ENCODE results near the gene ADAMTSL3. TPM values are rescaled to one million over a fixed set of nuclear protein-coding genes. Genes with fewer than 3 reads are reported as not detected.
A peak's percentile ranks its signal among the peaks of the same experiment; 100 is the strongest.

ADAMTSL3 gene
- total RNA-seq, 1 donor, result under 0.01 TPM

GRCh38 chr15:83769411-83769999 is 115.6 kb downstream of the ADAMTSL3 start:
- no peak for DNase-seq (ENCODE audit: low read depth)
- no peak for TF ChIP-seq CTCF (IDR thresholded peaks at IDR 0.05; ENCODE audit: insufficient read depth, low read depth, low read length)
- H3K4me3 ChIP-seq (ENCODE audit: low read depth, low read length), result no peak overlapping the region

- no peak for TF ChIP-seq CTCF (IDR thresholded peaks at IDR 0.05; ENCODE audit: insufficient read depth, low read depth, low read length)
- DNase-seq (ENCODE audit: low read depth), result peak; percentile 12
Measured at GRCh38 chr15:83775738-83776137, 121.8 kb downstream of the ADAMTSL3 start.

GRCh38 chr15:83776986-83777385 is 123.1 kb downstream of the ADAMTSL3 start:
- TF ChIP-seq CTCF (IDR thresholded peaks at IDR 0.05; ENCODE audit: insufficient read depth, low read depth, low read length), result no peak
- DNase-seq (ENCODE audit: low read depth), result no peak
- no peak overlapping the region for H3K4me3 ChIP-seq (ENCODE audit: low read depth, low read length)

More at GRCh38 chr15:83775738-83776137, 121.8 kb downstream of the ADAMTSL3 start:
- no peak overlapping the region for H3K4me3 ChIP-seq (ENCODE audit: low read depth, low read length)

GRCh38 chr15:83783227-83783626 is 129.3 kb downstream of the ADAMTSL3 start:
- DNase-seq (ENCODE audit: low read depth), result no peak
- TF ChIP-seq CTCF (IDR thresholded peaks at IDR 0.05; ENCODE audit: insufficient read depth, low read depth, low read length), result no peak
- H3K4me3 ChIP-seq (ENCODE audit: low read depth, low read length), result no peak overlapping the region

- no peak for TF ChIP-seq CTCF (IDR thresholded peaks at IDR 0.05; ENCODE audit: insufficient read depth, low read depth, low read length)
- no peak overlapping the region for H3K4me3 ChIP-seq (ENCODE audit: low read depth, low read length)
- no peak for DNase-seq (ENCODE audit: low read depth)
Measured at GRCh38 chr15:83784975-83785374, 131.1 kb downstream of the ADAMTSL3 start.

GRCh38 chr15:83786336-83786735 is 132.4 kb downstream of the ADAMTSL3 start:
- no peak for TF ChIP-seq CTCF (IDR thresholded peaks at IDR 0.05; ENCODE audit: insufficient read depth, low read depth, low read length)
- H3K4me3 ChIP-seq (ENCODE audit: low read depth, low read length), result no peak overlapping the region
- no peak for DNase-seq (ENCODE audit: low read depth)

GRCh38 chr15:83793069-83793468 is 139.1 kb downstream of the ADAMTSL3 start:
- DNase-seq (ENCODE audit: low read depth), result no peak
- TF ChIP-seq CTCF (IDR thresholded peaks at IDR 0.05; ENCODE audit: insufficient read depth, low read depth, low read length), result no peak
- H3K4me3 ChIP-seq (ENCODE audit: low read depth, low read length), result no peak overlapping the region

Data from fibroblast of villous mesenchyme (primary cell).